ENCODE results near the gene CTXND2. TPM values are rescaled to one million over a fixed set of nuclear protein-coding genes. Genes with fewer than 3 reads are reported as not detected.

CTXND2 gene
- total and polyA plus RNA-seq, 9 of the 15 experiments (the other 6 are each of a cell fraction or from before 2014, with no cell fraction given), result not detected

DNA sequence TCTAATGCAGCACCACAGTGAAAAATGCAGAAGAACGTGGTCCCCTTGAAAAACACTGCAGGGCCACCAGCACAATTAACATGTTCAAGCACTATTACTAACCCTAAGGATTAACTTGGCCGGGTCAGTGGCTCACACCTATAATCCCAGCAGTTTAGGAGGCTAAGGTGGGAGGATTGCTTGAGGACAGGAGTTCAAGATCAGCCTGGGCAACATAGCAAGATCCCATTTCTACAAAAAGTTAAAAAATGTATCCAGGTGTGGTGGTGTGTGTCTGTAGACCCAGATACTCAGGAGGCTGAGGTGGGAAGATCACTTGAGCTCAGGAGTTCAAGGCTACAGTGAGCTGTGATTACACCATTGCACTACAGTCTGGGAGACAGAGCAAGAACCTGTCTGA is 13.4 kb upstream of the CTXND2 start (continued):
- TF ChIP-seq, protein P1, sequence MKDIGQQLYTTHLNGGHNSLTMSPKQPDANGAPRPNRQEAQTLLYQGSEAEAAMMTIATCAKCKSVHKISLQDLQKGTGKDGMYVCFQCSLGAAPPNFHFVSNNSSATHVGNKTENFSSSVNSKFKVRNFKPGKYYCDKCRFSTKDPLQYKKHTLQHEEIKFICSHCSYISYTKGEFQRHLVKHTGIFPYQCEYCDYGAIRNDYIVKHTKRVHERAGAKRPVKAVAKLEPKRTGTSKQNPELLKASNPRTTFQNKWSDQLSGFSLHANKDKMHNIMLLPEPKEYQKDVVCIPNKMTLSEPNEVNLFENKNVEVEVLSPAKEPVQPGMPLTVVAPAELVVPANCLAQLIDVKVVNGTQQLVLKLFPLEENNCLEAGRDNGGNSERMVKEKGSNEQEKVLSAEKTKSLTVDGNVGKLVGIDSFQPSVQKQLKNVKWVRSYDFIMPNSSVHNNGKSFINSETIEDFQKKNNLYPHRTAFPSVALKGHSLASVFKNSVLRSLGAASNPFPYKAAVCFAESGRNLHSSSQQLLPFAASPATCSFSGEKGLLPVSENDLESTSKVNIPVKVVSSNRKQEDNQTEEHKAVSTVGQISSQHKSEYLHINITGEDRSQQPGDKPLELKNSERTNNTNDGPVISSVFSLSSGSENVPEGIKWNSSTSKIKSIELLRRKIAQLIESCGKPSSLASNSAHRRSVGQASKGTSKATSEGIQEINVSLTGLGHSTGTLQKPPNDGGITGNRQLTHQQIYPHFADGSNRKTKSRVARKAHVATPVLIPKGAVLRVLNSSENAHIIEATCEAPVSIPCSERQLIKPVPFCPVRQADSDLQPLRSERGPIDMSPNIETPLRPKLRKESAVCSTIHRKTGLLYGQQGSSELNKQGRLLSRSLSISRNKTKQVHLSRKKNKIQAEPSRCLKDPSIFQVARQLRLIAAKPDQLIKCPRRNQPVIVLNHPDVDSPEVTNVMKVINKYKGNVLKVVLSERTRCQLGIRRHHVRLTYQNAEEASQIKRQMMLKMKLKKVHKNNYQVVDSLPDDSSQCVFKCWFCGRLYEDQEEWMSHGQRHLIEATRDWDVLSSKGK (CRISPR knock-in tag; IDR thresholded peaks at IDR 0.05), result no peak
- TF ChIP-seq SRSF3 (IDR thresholded peaks at IDR 0.05; ENCODE audit: insufficient read depth, low read length) (no peak), HSF4 (CRISPR knock-in tag; IDR thresholded peaks at IDR 0.05; ENCODE audit: borderline replicate concordance) (no peak), NEUROD1 (IDR thresholded peaks at IDR 0.05; ENCODE audit: borderline replicate concordance, low read depth, low read length, partially characterized antibody) (no peak), ZEB2 (IDR thresholded peaks at IDR 0.05) (no peak), ZBTB8A (IDR thresholded peaks at IDR 0.05; ENCODE audit: partially characterized antibody) (no peak), POLR3G (IDR thresholded peaks at IDR 0.05; ENCODE audit: extremely low read depth, insufficient read length, insufficient replicate concordance) (no peak), MCM3 (IDR thresholded peaks at IDR 0.05) (no peak), HLTF (IDR thresholded peaks at IDR 0.05) (no peak), RHOXF2B (CRISPR knock-in tag; conservative IDR thresholded peaks at IDR 0.05) (no peak), POLR2AphosphoS5 (IDR thresholded peaks at IDR 0.05; ENCODE audit: control insufficient read depth, insufficient read depth, low read depth, low read length) (no peak), ZFPM2 (CRISPR knock-in tag; IDR thresholded peaks at IDR 0.05) (no peak), PPARD (CRISPR knock-in tag; IDR thresholded peaks at IDR 0.05) (no peak), BCOR (IDR thresholded peaks at IDR 0.05) (peak; percentile 69), XRCC5 (IDR thresholded peaks at IDR 0.05; ENCODE audit: low read depth, low read length) (no peak)
- TF ChIP-seq, protein P2, sequence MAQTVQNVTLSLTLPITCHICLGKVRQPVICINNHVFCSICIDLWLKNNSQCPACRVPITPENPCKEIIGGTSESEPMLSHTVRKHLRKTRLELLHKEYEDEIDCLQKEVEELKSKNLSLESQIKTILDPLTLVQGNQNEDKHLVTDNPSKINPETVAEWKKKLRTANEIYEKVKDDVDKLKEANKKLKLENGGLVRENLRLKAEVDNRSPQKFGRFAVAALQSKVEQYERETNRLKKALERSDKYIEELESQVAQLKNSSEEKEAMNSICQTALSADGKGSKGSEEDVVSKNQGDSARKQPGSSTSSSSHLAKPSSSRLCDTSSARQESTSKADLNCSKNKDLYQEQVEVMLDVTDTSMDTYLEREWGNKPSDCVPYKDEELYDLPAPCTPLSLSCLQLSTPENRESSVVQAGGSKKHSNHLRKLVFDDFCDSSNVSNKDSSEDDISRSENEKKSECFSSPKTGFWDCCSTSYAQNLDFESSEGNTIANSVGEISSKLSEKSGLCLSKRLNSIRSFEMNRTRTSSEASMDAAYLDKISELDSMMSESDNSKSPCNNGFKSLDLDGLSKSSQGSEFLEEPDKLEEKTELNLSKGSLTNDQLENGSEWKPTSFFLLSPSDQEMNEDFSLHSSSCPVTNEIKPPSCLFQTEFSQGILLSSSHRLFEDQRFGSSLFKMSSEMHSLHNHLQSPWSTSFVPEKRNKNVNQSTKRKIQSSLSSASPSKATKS (CRISPR knock-in tag; IDR thresholded peaks at IDR 0.05), result no peak
- TF ChIP-seq, protein P3, sequence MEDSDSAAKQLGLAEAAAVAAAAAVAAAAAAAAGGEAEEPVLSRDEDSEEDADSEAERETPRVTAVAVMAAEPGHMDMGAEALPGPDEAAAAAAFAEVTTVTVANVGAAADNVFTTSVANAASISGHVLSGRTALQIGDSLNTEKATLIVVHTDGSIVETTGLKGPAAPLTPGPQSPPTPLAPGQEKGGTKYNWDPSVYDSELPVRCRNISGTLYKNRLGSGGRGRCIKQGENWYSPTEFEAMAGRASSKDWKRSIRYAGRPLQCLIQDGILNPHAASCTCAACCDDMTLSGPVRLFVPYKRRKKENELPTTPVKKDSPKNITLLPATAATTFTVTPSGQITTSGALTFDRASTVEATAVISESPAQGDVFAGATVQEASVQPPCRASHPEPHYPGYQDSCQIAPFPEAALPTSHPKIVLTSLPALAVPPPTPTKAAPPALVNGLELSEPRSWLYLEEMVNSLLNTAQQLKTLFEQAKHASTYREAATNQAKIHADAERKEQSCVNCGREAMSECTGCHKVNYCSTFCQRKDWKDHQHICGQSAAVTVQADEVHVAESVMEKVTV (CRISPR knock-in tag; IDR thresholded peaks at IDR 0.05), result no peak
